C4-2B (cell line): ENCODE measurements around the gene CA14.
A peak's percentile ranks its signal among the peaks of the same experiment; 100 is the strongest.

Source experiments
- H3K27ac ChIP-seq: fragments of 450-650 bp; 2 replicates; pipeline ENCODE4 v1.5.1; 2017
- ZFX ChIP-seq: fragments of 450-650 bp; IDR thresholded peaks from 2 replicates; pipeline ENCODE4 v1.6.1; 2017
- TF ChIP-seq, protein P1 (sequence below): fragments of 450-650 bp; conservative IDR thresholded peaks from 2 replicates; pipeline ENCODE4 v1.5.1; 2017; ENCODE audit warnings: mild to moderate bottlenecking

CA14 gene

GRCh38 chr1:150271291-150271959, 13.9 kb downstream of the CA14 start:
- no peak overlapping the region for H3K27ac ChIP-seq
- no peak for TF ChIP-seq ZFX
- TF ChIP-seq, protein P1, sequence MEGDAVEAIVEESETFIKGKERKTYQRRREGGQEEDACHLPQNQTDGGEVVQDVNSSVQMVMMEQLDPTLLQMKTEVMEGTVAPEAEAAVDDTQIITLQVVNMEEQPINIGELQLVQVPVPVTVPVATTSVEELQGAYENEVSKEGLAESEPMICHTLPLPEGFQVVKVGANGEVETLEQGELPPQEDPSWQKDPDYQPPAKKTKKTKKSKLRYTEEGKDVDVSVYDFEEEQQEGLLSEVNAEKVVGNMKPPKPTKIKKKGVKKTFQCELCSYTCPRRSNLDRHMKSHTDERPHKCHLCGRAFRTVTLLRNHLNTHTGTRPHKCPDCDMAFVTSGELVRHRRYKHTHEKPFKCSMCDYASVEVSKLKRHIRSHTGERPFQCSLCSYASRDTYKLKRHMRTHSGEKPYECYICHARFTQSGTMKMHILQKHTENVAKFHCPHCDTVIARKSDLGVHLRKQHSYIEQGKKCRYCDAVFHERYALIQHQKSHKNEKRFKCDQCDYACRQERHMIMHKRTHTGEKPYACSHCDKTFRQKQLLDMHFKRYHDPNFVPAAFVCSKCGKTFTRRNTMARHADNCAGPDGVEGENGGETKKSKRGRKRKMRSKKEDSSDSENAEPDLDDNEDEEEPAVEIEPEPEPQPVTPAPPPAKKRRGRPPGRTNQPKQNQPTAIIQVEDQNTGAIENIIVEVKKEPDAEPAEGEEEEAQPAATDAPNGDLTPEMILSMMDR: no peak

- TF ChIP-seq, protein P1: no peak
- TF ChIP-seq ZFX: no peak
These were observed 15.7 kb downstream of the CA14 start for GRCh38 chr1:150273311-150273710.

GRCh38 chr1:150280138-150280707, 22.6 kb downstream of the CA14 start:
- TF ChIP-seq ZFX: no peak
- TF ChIP-seq, protein P1: no peak
- H3K27ac ChIP-seq: no peak overlapping the region

More at GRCh38 chr1:150273311-150273710, 15.7 kb downstream of the CA14 start:
- no peak overlapping the region for H3K27ac ChIP-seq

- peak overlapping the region; percentile 71 for H3K27ac ChIP-seq
These were observed 23.7 kb downstream of the CA14 start for GRCh38 chr1:150281221-150281757.

DNA sequence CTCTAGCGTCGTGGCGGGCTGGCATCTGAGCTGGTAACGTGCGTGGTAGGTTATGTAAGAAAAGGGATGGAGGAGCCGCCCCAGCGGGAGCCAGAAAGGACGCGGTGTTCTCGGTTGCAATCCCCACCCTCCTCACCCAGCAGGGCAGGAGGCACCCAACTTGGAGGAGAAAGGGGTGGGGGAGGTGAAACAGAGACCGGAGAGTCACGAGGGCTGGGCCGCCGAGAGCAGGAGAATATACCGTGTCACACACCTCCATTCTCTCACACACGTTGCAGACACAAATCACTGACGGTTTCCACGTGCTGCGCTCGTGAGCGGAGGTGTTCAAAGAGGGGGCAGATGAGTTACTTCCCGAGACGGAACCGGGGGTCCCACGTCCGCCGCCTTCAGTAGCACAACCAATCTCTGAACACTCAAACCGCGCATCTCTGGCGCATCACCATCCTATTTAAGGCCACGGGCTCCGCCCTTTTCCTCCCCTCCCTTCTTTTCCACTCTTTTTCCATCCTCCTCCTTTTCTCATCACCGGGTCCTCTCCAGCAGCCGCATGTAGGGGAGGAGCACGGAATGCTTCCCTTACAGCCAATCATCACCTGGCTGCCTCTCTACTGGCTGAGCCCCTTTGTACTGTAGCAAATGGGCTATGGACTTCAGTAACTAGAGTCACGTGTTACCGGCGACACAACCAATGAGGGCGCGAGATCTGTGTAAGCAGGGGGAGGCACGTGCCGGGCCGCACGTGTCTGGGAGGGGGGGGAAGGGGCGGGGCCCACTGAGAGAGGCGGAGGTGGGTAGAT, 24.4 kb downstream of the CA14 start, which contains the start of gene CIART:
Gene CIART, plus strand, starts transcription at position 797 of the 800 bp plus-strand sequence. CDS start 714 bp downstream, outside the sequence.
- H3K27ac ChIP-seq: peak within 1 kb of the TSS; percentile 71
- TF ChIP-seq, protein P1: no peak
- TF ChIP-seq ZFX: no peak

More at GRCh38 chr1:150281221-150281757, 23.7 kb downstream of the CA14 start:
- TF ChIP-seq, protein P1: peak; percentile 91
- no peak for TF ChIP-seq ZFX

- peak overlapping the region; percentile 71 for H3K27ac ChIP-seq
- TF ChIP-seq, protein P1: no peak
- TF ChIP-seq ZFX: no peak
These were observed 25.0 kb downstream of the CA14 start for GRCh38 chr1:150282558-150282958.
